ENCODE data around the gene SFMBT2.
A peak's percentile ranks its signal among the peaks of the same experiment; 100 is the strongest.
"Not testable (repeated sequence)": the region's sequence is repeated elsewhere in the genome, so short reads cannot be mapped to it uniquely, and the experiment has no call there.

SFMBT2 gene

DNA sequence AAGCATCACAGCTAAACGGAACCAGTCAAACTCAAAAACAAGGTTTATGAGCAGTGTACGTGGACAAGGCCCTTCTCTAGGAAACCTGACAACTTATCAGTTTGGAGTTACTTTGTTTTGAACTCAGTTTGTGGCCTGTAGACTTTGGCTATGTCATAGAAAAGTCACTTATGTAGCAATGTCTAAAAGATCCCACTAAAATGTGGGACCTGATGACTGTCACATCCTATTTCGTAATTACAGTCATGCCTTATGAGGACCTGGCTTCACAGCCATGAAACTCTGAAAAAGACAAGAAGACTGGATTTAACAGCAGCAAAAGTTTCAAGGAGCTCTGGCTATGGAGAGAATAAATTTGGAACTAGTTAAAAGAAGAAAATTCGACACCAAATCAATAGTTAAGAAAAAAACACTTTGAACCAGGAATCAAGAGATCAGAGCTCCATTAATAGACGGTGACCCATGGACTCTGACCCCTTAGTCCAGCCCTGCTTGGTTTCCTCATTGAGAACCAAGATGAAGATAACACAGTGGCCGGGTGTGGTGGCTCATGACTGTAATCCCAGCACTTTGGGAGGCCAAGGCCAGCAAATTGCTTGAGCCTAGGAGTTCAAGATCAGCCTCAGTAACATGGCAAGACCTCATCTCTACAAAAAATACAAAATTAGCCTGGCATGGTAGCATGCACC, 204.3 kb downstream of the SFMBT2 start:
- DNase-seq, result no peak

DNA sequence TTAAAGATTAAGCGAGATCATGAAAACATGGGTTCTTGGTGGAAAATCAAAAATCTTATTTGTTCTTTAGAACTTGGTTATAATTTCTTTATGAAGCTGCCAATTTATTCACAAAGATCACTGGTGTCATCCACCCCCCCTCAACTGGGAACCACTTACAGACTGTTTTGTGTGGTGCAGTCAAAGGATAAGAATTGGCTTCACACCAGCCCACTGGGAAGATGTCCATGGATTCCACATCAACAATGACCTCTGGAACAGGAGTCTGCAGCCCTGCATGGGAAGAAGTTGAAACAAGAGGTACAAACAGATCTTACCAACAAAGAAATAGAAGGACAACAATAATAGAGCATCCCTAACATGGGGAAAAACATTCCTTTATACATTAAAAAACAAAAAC, 205.2 kb downstream of the SFMBT2 start:
- DNase-seq, result no peak

DNA sequence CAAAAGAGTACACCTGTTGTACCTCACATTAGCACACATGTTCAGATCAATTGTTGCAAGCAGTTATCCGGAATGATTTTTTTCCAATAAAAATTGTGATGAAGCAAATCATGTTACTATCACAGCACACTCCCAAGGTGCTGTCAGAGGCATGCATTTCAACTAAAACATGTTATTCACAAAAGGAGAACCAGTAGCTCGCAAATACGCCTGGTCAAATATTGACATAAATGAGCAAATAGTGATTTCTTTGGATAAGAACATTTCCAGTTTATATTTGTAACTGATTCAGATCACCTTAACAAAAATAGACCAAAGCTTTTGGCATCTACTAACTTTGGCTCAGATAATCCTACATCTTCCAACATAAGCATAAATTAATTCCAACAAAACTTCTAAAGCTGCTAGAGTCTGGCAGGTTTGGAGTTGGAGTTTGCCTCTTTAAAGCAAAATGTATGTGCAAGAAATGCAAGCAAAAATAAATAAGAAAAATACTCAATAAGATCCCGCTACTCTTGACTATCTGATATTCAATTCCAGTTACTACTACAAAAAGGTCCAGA, 208.0 kb downstream of the SFMBT2 start:
- no peak for DNase-seq

DNA sequence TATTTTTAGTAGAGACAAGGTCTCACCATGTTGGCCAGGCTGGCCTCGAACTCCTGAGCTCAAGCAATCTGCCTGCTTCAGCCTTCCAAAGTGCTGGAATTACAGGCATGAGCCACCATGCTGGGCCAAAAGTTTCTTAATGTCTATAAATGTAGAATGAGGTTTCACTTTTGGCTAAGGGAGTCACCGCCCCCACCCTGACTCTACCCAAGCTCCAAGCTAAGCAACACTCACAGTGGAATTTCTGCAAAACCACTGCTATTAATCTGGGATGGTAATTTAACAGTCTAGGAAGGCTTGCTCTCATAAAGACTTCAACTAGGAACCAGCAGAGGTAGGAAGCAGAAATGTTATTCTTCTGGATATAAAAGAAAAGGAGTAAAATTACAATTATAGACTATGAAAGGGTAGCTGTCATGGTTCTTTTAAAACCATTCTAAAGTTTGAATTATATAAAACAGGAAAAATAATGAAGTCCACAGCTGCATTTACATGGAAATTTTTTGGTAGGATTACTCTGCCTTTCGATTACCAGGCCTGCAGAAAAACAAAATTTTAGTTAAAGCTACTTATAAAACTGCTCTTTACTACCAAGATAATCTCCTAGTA, 211.6 kb downstream of the SFMBT2 start:
- DNase-seq, result no peak

DNA sequence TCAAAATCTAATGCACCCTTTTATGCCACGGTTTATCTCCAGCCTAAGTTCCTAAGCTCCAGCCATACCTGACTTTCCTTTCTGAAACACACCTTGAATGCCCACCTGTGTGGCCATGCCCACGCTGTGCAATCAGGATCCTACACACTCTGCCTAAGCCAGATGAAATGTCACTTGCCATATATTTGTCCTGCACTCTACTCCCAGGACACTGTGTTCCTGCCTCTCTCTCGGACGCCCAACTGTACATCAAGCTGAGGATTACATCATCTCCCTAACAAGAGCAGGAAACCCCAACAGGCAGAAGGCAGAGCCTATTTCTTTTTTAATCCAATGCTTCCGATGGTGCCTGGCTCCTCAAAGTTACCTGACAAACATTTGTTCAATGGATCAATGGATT, 214.6 kb downstream of the SFMBT2 start:
- DNase-seq, result no peak

DNA sequence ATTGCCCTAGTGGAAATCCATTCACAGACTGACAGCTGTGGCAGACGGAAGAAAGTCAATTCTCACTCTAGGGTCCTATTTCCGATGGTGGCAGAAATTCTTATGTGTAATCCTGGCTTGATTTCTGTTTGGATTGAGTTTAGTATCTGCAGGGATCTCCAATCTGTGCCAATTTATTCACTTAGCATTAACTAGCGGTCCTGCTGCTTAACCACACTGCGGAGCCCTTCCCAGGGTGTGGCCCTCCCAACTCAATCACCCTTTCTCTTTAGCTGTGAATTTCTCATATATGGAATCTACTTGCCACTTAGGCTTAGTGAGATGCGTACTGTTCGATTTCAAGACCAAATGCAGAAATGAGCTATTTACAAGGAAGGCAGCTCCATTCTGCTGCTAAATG, 215.7 kb downstream of the SFMBT2 start:
- no peak for DNase-seq

DNA sequence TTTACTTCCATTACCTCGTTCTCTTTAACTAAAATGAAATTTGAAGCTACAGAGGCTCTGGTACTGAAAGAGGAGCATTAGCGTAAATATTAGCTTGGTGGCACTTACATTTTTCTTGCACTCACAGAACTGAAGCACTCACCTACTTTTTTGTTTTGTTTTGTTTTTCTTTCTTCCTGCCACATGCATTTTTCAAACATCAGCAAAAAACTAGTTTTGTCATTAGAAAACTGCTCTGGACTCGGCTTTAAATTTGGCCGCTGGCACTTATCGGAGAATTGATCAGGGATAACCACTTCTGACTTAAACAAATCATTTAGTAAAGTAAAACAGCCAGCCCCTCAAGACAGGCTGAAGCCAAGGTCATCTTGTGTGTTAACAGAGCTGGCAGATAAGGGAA, 216.3 kb downstream of the SFMBT2 start:
- no peak for DNase-seq

DNA sequence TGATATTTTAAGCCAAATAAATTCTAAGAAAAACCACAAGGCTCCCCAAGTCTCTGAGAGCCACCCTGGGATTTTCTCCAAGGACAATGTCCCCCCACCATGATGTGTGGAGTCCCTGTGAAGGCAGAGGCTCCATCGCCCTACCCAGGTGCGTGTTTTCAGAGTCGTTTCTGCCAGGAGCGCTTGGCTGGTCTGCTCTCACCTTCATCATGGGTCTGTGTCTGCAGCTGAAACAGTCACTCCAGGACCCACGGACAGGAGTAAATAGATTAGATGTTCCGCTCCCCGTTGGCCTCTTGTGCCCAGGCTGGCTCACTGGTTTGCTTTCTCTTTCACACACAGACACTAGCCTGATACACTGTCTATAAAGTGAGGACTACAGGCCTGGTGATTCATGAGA, 217.5 kb downstream of the SFMBT2 start:
- no peak for DNase-seq

DNA sequence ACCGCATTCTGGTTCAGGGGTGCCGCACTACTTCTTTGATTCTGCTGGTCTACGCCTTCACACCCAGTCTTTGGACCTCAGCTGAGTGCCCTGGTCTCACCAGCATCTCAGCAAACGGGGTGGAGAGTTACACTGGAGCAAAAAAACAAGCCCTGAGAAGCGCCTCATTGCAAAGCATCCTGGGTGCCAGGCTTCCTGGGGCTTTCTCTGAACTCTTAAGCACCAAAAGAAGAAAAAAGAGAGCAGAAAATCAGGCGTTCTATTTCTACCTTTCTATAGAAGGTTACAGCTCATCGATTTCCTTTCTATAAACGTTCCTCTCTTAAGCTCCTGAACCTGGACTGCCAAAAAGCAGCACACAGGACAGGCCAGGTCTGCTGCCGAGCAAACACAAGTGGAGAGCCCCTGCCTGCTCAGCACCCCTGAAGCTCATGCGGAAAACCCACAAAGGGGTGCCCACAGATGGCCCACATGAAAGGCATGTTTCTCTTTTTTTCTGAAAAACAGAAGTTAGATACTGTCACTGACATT, 217.9 kb downstream of the SFMBT2 start:
- DNase-seq, result peak; percentile 20

DNA sequence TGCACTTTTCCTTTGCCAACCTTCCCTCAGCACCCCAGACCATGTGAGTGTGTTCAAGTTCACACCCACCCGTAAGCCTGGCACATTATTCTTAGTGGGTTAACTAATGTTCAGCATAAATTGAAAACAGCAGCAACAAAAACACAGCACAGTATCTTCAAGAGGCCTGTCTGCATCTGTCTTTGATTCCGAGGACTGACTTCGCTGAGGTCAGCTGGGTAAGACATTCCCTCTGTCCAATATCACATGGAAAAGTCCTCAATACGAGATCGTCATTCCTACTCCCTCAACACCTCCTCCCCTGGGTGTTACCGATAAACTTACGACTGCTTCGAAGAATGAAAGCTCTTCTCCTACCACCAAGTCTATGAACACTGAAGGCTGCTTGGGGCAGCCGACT, 218.8 kb downstream of the SFMBT2 start:
- DNase-seq, result no peak

DNA sequence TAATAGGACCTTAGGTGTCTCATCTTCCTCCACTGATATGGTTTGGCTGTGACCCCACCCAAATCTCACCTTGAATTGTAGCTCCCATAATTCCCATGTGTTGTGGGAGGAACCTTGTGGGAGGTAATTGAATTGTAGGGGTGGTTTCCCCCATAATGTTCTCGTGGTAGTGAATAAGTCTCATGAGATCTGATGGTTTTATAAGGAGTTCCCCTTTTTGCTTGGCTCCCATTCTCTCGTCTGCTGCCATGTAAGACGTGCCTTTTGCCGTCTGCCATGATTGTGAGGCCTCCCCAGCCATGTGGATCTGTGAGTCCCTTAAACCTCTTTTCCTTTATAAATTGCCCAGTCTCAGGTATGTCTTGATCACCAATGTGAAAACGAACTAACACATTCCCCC, 220.1 kb downstream of the SFMBT2 start:
- not testable (repeated sequence) for DNase-seq

DNA sequence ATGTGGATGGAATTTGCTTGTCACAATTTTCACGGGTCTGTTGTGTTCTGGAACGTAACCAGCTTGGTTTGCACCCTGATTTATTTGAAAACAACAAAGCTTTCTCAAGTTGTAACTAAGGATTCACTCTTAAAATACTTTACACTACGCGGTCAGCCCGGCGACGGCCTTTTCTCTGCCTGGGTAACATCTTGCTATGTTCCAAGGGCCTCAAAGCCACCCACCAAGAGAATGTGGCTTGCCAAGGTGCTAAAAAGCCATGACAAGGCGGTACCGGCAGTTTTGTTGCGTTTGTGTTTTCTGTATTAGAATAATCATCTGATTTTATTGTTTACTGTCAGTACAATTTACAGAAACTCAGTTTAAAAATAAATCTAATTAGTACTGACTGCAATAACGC, 220.9 kb downstream of the SFMBT2 start:
- DNase-seq, result no peak

DNA sequence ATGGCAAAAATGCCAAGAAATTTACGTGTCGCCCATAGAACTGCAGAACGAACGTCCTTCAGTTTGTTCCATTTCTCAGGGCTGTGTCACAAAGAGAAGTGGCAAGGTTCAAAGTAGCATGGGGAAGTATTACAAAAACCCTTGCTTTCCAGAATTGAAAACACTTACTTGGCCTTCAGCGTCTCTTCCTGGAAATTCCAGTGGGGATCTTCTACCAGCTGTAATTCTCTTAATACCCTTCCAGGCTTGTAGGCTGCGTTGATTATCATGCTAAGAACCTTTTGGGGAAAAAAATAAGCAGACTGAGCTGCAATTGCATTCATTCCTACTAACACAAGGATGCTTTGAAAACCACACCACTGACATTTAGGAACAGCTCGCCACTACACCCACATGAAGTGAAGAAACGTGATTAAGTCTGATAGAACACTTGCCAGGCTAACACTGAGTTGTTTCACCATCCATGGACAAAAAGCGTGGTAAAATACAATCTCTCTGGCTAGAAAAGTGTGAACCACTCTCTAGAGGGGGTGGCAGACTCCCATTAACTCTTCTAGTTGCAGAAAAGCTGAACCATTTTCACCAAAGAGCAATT, 222.3 kb downstream of the SFMBT2 start:
- DNase-seq, result no peak

DNA sequence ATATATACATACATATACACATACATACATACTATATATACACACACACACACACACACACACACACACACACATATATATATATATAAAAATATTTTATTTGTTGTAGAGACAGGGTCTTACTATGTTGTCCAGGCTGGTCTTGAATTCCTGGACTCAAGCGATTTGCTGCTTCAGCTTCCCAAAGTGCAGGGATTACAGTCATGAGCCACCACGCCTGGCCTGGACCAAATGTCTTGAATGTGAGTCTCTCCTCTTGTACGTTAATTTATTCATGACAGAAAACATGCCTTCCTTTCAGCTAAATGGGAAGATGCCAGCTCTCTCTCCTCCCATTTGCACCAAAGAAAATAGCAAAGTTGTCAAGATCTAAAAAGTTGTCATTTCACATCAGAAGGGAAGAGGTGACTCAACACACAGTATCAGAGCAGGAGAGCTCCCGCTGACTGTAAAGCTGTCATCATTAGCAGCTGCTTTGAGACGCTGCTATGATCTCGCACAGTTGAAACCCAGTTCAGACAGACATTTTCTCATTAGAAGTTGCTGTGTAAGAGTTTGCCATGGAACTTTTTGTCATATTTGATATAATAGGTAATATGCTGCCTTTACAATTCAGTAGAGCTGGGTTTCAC, 224.3 kb downstream of the SFMBT2 start:
- DNase-seq, result no peak

DNA sequence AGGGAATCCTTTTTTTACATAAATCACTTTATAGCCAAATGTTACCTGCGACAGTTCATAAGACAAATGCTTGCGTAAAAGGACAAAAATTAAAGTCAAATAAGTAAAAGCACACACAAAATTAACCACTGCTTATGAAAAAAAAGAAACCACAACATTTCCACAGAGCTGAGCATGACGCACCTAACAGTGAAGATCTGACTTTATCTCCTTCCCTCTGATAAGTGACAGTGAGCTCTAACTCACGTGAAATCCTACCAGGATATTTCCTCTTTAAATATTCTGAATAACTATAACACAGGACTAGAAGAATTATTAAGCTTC, 225.5 kb downstream of the SFMBT2 start:
- no peak for DNase-seq

DNA sequence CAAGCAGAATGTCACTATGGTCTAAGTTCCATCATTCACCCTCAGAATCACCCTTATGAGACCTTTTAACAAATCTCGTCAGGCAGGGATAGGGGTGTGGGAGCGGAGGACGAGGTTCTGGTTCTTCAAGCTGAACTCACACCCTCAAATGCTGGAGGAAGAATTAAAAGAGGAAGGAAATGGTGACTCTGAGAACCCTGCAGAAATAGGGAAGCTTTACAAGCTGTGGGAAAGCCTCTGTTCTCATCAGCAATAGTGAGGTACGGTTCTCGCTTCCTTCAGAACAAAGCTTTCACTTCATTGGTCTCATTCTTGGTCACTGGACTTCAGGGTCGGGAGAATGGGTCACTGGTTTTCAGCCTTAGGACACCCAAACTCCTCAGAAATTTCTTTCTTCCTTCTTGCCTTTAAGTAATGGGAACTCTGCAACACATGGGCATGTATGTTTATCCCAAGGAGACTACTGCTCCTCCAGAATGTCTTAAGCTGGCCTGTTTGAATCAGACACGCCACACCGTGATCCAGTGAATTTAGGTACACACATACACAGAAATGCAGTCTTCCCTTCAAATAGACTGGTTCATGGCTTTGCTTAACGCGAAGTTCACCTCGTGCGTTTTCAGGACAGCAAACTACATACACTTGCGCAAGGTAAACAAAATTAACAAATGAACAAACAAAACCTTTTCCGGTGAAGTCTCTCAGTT, 226.0 kb downstream of the SFMBT2 start:
- no peak for DNase-seq

DNA sequence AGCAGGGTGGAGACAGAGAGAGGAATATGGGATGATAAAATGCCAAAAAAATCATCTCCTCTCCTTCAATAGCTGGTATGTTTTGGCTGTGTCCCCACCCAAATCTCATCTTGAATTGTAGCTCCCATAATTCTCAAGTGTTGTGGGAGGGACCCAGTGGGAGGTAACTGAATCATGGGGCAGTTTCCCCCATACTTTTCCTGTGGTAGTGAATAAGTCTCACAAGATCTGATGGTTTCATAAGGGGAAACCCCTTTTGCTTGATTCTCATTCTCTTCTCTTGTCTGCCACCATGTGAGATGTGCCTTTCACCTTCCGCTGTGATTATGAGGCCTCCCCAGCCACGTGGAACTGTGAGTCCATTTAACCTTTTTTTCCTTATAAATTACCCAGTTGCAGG, 226.7 kb downstream of the SFMBT2 start:
- not testable (repeated sequence) for DNase-seq

DNA sequence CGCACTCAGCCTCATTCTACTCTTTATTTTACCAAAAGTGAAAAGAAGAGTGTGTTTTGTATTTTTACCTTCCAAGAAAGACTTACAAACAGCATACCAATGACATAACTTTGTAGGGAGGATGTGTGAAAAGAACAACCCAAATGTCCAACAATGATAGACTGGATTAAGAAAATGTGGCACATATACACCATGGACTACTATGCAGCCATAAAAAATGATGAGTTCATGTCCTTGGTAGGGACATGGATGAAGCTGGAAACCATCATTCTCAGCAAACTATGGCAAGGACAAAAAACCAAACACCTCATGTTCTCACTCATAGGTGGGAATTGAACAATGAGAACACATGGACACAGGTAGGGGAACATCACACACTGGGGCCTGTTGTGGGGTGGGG, 228.5 kb downstream of the SFMBT2 start:
- DNase-seq, result not testable (repeated sequence)

DNA sequence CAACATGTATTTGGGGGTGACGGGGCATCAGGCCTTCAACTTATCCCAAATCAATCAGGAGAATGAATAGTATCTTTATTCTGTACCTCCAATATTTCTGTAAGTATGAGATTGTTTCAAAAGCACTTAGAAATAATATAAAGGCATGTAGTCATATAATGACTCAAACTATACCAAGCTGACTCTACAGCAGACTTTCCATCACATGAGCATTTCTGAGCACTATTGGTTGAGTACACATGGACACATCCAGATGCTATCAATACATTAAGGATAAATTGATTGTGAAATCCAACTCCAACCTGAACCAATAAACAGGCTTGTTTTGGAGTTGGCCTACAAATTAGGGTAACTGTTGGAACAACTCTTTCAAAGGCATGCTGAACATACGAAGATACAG, 229.4 kb downstream of the SFMBT2 start:
- DNase-seq, result no peak

DNA sequence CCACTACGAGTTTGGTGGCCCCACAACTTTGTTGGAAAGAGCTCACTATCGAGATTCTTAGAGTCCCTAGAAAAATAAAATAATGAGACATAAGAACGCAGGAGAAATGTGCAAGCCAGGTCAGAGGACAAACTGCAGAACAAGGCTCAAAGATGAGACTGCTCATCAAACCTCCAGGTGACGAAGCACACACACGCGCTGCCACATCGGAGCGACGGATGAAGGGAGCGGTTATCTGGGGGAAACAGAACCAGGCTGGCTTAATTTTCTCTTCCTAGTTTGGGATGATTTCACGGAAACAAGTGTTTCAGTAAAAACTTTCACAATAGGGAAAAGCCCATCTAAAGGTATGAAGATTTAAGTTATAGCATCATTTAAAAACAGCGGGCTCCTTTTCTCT, 231.3 kb downstream of the SFMBT2 start:
- no peak for DNase-seq

DNA sequence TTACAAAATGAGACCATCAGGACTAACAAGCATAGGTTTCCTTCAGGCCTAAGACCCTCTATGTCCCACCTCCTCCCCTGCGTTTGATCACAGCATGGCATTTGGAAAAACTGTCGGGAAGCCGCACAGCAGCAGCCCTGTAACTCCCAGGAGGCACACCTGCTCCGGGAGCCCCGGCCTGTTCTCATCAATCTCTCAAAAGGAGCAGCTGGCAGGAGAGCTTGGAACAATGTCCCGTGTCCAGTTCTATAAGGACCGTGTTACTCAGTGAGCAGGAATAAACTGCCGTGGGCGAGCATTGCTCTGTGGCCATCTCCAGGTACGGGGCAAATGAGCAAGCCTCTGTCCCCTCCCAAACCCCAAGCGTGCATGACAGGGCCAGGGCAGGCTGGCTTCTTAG, 236.9 kb downstream of the SFMBT2 start:
- DNase-seq, result no peak

DNA sequence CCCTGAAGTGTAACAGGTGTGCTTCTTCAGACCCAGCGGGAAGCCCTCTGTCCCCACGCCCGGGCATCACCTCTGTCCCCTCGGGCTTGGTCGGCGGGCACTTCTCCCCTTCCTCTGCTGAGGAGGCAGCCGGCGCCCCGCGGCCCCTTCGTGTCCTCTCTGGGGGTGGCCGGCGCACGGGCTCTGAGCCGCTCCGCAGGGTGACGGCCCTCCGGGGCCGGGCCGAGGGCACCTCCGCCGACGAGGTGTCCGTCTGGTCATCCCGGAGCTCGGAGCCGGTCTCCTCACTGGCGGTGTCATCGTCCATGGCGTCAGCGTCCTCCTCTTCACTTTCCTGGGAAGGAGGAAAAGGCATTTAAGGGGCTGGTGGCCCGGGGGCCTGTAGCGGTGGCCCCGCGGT, 239.0 kb downstream of the SFMBT2 start:
- no peak for DNase-seq
